ENCODE measurements around the gene SP8. TPM values are rescaled to one million over a fixed set of nuclear protein-coding genes. Genes with fewer than 3 reads are reported as not detected.

SP8 gene
- total and polyA plus RNA-seq, 5 donors from 2014 or later: not detected

GRCh38 chr7:20778063-20778721, 8.5 kb downstream of the SP8 start:
- peaks cover 83% of the 10 kb centered on the region for H3K27me3 Mint-ChIP-seq
- H3K4me3 ChIP-seq (ENCODE audit: low read depth, low read length): no peak overlapping the region
- H3K9me3 Mint-ChIP-seq: peaks cover 0 to 17% (median 2%) of the 10 kb centered on the region in 7 donors
- no peak for DNase-seq
- H3K36me3 ChIP-seq (ENCODE audit: control insufficient read depth, insufficient read depth, low read length): no peaks in the 10 kb centered on the region
- peak overlapping the region in 1 of 4 donors; percentile 61 for H3K4me3 Mint-ChIP-seq
- H3K27me3 ChIP-seq (ENCODE audit: control insufficient read depth, insufficient read depth, low read length): peaks cover 44% of the 10 kb centered on the region
- ATAC-seq (ENCODE audit: low read depth in 2 of 2): no peak
- H3K4me1 Mint-ChIP-seq: peaks cover 4 to 10% (median 8%) of the 10 kb centered on the region in 4 donors
- H3K9me3 ChIP-seq (ENCODE audit: control insufficient read depth in 2 of 2, low read length in 2 of 2): peaks cover 0 to 3% of the 10 kb centered on the region in 2 experiments
- peaks cover 5% of the 10 kb centered on the region for H3K36me3 Mint-ChIP-seq
- no peak overlapping the region for H3K27ac ChIP-seq (ENCODE audit: insufficient read depth, low read length, poor library complexity, severe bottlenecking)
- H3K4me1 ChIP-seq (ENCODE audit: control insufficient read depth, insufficient read depth, low read length, poor library complexity, severe bottlenecking): no peaks in the 10 kb centered on the region
- no peak overlapping the region for H3K27ac Mint-ChIP-seq

- H3K4me3 ChIP-seq (ENCODE audit: low read depth, low read length): no peak overlapping the region
- no peak for DNase-seq
- no peak overlapping the region for H3K27ac Mint-ChIP-seq
- peaks cover 38% of the 10 kb centered on the region for H3K27me3 ChIP-seq (ENCODE audit: control insufficient read depth, insufficient read depth, low read length)
- peaks cover 5% of the 10 kb centered on the region for H3K36me3 Mint-ChIP-seq
- H3K27ac ChIP-seq (ENCODE audit: insufficient read depth, low read length, poor library complexity, severe bottlenecking): no peak overlapping the region
- H3K27me3 Mint-ChIP-seq: peaks cover 78% of the 10 kb centered on the region
- ATAC-seq (ENCODE audit: low read depth in 2 of 2): no peak
- H3K4me1 ChIP-seq (ENCODE audit: control insufficient read depth, insufficient read depth, low read length, poor library complexity, severe bottlenecking): no peaks in the 10 kb centered on the region
- H3K4me1 Mint-ChIP-seq: peaks cover 4 to 10% (median 8%) of the 10 kb centered on the region in 4 donors
- H3K36me3 ChIP-seq (ENCODE audit: control insufficient read depth, insufficient read depth, low read length): no peaks in the 10 kb centered on the region
- peaks cover 0 to 3% of the 10 kb centered on the region in 2 experiments for H3K9me3 ChIP-seq (ENCODE audit: control insufficient read depth in 2 of 2, low read length in 2 of 2)
- H3K9me3 Mint-ChIP-seq: peaks cover 0 to 14% (median 1%) of the 10 kb centered on the region in 7 donors
- H3K4me3 Mint-ChIP-seq: peak overlapping the region; percentile 4 to 79 (median 42)
These were observed 9.2 kb downstream of the SP8 start for GRCh38 chr7:20777377-20778062.

GRCh38 chr7:20776942-20777341, 9.7 kb downstream of the SP8 start:
- H3K27me3 ChIP-seq (ENCODE audit: control insufficient read depth, insufficient read depth, low read length): peaks cover 34% of the 10 kb centered on the region

GRCh38 chr7:20776214-20776911, 10.3 kb downstream of the SP8 start:
- ATAC-seq (ENCODE audit: low read depth in 2 of 2) (no peak), DNase-seq (no peak)
- H3K4me1 ChIP-seq (ENCODE audit: control insufficient read depth, insufficient read depth, low read length, poor library complexity, severe bottlenecking): no peaks in the 10 kb centered on the region
- no peak overlapping the region for H3K4me3 ChIP-seq (ENCODE audit: low read depth, low read length)
- Mint-ChIP-seq H3K9me3 (peaks cover 0 to 10% (median 0%) of the 10 kb centered on the region in 7 donors), H3K4me3 (peak overlapping the region in 1 of 4 donors; percentile 47), H3K27ac (no peak overlapping the region), H3K4me1 (peaks cover 4 to 10% (median 8%) of the 10 kb centered on the region in 4 donors), H3K27me3 (peaks cover 76% of the 10 kb centered on the region), H3K36me3 (peaks cover 5% of the 10 kb centered on the region)
- peaks cover 29% of the 10 kb centered on the region for H3K27me3 ChIP-seq (ENCODE audit: control insufficient read depth, insufficient read depth, low read length)
- peaks cover 0 to 3% of the 10 kb centered on the region in 2 experiments for H3K9me3 ChIP-seq (ENCODE audit: control insufficient read depth in 2 of 2, low read length in 2 of 2)
- H3K36me3 ChIP-seq (ENCODE audit: control insufficient read depth, insufficient read depth, low read length): no peaks in the 10 kb centered on the region
- no peak overlapping the region for H3K27ac ChIP-seq (ENCODE audit: insufficient read depth, low read length, poor library complexity, severe bottlenecking)

More at GRCh38 chr7:20776942-20777341, 9.7 kb downstream of the SP8 start:
- DNase-seq (no peak), ATAC-seq (ENCODE audit: low read depth in 2 of 2) (no peak)
- H3K4me3 Mint-ChIP-seq: peak overlapping the region in 3 of 4 donors; percentile 28 to 56 (median 55)
- Histone ChIP-seq H3K36me3 (ENCODE audit: control insufficient read depth, insufficient read depth, low read length) (no peaks in the 10 kb centered on the region), H3K9me3 (ENCODE audit: control insufficient read depth in 2 of 2, low read length in 2 of 2) (peaks cover 0 to 3% of the 10 kb centered on the region in 2 experiments), H3K4me1 (ENCODE audit: control insufficient read depth, insufficient read depth, low read length, poor library complexity, severe bottlenecking) (no peaks in the 10 kb centered on the region), H3K27ac (ENCODE audit: insufficient read depth, low read length, poor library complexity, severe bottlenecking) (no peak overlapping the region), H3K4me3 (ENCODE audit: low read depth, low read length) (no peak overlapping the region)
- peaks cover 77% of the 10 kb centered on the region for H3K27me3 Mint-ChIP-seq
- H3K4me1 Mint-ChIP-seq: peaks cover 4 to 10% (median 8%) of the 10 kb centered on the region in 4 donors
- H3K9me3 Mint-ChIP-seq: peaks cover 0 to 13% (median 1%) of the 10 kb centered on the region in 7 donors
- no peak overlapping the region for H3K27ac Mint-ChIP-seq
- peaks cover 5% of the 10 kb centered on the region for H3K36me3 Mint-ChIP-seq

- no peaks in the 10 kb centered on the region for H3K9me3 ChIP-seq (ENCODE audit: control insufficient read depth in 2 of 2, low read length in 2 of 2)
- no peak for ATAC-seq (ENCODE audit: low read depth in 2 of 2)
- no peaks in the 10 kb centered on the region for H3K4me1 ChIP-seq (ENCODE audit: control insufficient read depth, insufficient read depth, low read length, poor library complexity, severe bottlenecking)
- H3K27ac Mint-ChIP-seq: no peak overlapping the region
- no peak overlapping the region for H3K27ac ChIP-seq (ENCODE audit: insufficient read depth, low read length, poor library complexity, severe bottlenecking)
- no peak overlapping the region for H3K4me3 ChIP-seq (ENCODE audit: low read depth, low read length)
- no peak for DNase-seq
- peaks cover 5% of the 10 kb centered on the region for H3K27me3 Mint-ChIP-seq
- H3K36me3 Mint-ChIP-seq: no peaks in the 10 kb centered on the region
- no peak overlapping the region for H3K4me3 Mint-ChIP-seq
- H3K4me1 Mint-ChIP-seq: no peaks in the 10 kb centered on the region
- peaks cover 0 to 4% (median 0%) of the 10 kb centered on the region in 7 donors for H3K9me3 Mint-ChIP-seq
- no peaks in the 10 kb centered on the region for H3K27me3 ChIP-seq (ENCODE audit: control insufficient read depth, insufficient read depth, low read length)
- no peaks in the 10 kb centered on the region for H3K36me3 ChIP-seq (ENCODE audit: control insufficient read depth, insufficient read depth, low read length)
These were observed 32.7 kb downstream of the SP8 start for GRCh38 chr7:20754001-20754400.

- Histone ChIP-seq H3K27ac (ENCODE audit: insufficient read depth, low read length, poor library complexity, severe bottlenecking) (no peak overlapping the region), H3K4me1 (ENCODE audit: control insufficient read depth, insufficient read depth, low read length, poor library complexity, severe bottlenecking) (no peaks in the 10 kb centered on the region), H3K9me3 (ENCODE audit: control insufficient read depth in 2 of 2, low read length in 2 of 2) (no peaks in the 10 kb centered on the region), H3K36me3 (ENCODE audit: control insufficient read depth, insufficient read depth, low read length) (no peaks in the 10 kb centered on the region), H3K27me3 (ENCODE audit: control insufficient read depth, insufficient read depth, low read length) (no peaks in the 10 kb centered on the region), H3K4me3 (ENCODE audit: low read depth, low read length) (no peak overlapping the region)
- Mint-ChIP-seq H3K4me1 (no peaks in the 10 kb centered on the region), H3K4me3 (no peak overlapping the region), H3K36me3 (no peaks in the 10 kb centered on the region), H3K27ac (no peak overlapping the region), H3K9me3 (peaks cover 0 to 4% (median 0%) of the 10 kb centered on the region in 7 donors), H3K27me3 (no peaks in the 10 kb centered on the region)
- DNase-seq (no peak), ATAC-seq (ENCODE audit: low read depth in 2 of 2) (no peak)
These were observed 36.8 kb downstream of the SP8 start for GRCh38 chr7:20749906-20750305.

- Histone ChIP-seq H3K27me3 (ENCODE audit: control insufficient read depth, insufficient read depth, low read length) (no peaks in the 10 kb centered on the region), H3K9me3 (ENCODE audit: control insufficient read depth in 2 of 2, low read length in 2 of 2) (no peaks in the 10 kb centered on the region), H3K4me1 (ENCODE audit: control insufficient read depth, insufficient read depth, low read length, poor library complexity, severe bottlenecking) (no peaks in the 10 kb centered on the region), H3K4me3 (ENCODE audit: low read depth, low read length) (no peak overlapping the region), H3K36me3 (ENCODE audit: control insufficient read depth, insufficient read depth, low read length) (no peaks in the 10 kb centered on the region), H3K27ac (ENCODE audit: insufficient read depth, low read length, poor library complexity, severe bottlenecking) (no peak overlapping the region)
- Mint-ChIP-seq H3K27me3 (no peaks in the 10 kb centered on the region), H3K4me3 (no peak overlapping the region), H3K27ac (no peak overlapping the region), H3K9me3 (peaks cover 0 to 4% (median 0%) of the 10 kb centered on the region in 7 donors), H3K4me1 (no peaks in the 10 kb centered on the region), H3K36me3 (no peaks in the 10 kb centered on the region)
- no peak for DNase-seq
- no peak for ATAC-seq (ENCODE audit: low read depth in 2 of 2)
These were observed 37.8 kb downstream of the SP8 start for GRCh38 chr7:20748853-20749252.

Data from CD4-positive, CD25-positive, alpha-beta regulatory T cell (primary cell).